Endothelial cell of umbilical vein (primary cell): ENCODE data around the gene PCDHGA5. TPM values are rescaled to one million over a fixed set of nuclear protein-coding genes. Genes with fewer than 3 reads are reported as not detected.

Experiments
- BruUV-seq: library from RNA; stranded (reverse); fragments of 400-500 nt; replicated peaks from 2 replicates; lab custom pipeline; 2021; lab: Mats Ljungman, UMichigan
- CTCF ChIA-PET: fragments of 300-600, 350-600 bp; sonication (Branson Sonifier 250); formaldehyde crosslinking; loops from one replicate; lab custom pipeline; 2021; ENCODE audit warnings: antibody characterized with exemption, inconsistent platforms; lab: Charles Lee
- POLR2A ChIA-PET: fragments of 300-600, 350-600 bp; sonication (Branson Sonifier 250); formaldehyde crosslinking; loops from one replicate; lab custom pipeline; 2021; ENCODE audit warnings: antibody characterized with exemption, inconsistent platforms; lab: Charles Lee
- DNase-seq: peaks from one replicate; pipeline ENCODE4 v3.0.0-alpha.2; 2011; ENCODE audit warnings: low read depth, low spot score
- FAIRE-seq: peaks from 2 replicates; lab custom pipeline; 2011; peaks lifted over from hg19 to GRCh38; lab: Jason Lieb, UNC
- H2AFZ ChIP-seq: 2 replicates; pipeline ENCODE4 v1.6.0; 2012; ENCODE audit warnings: low read depth, low read length, control low read depth, inconsistent platforms
- H3K27ac ChIP-seq: 2 replicates; pipeline ENCODE4 v1.5.1; 2011; ENCODE audit warnings: low read depth, mild to moderate bottlenecking, control low read depth, low read length, moderate library complexity; ENCODE audit not compliant: insufficient read depth
- H3K27me3 ChIP-seq, 2 experiments: 2 replicates each; pipeline versions ENCODE4 v1.6.0 to v1.6.1; 2011; ENCODE audit warnings: low read length in 2 of 2, mixed read lengths in 1 of 2; ENCODE audit not compliant: control insufficient read depth in 2 of 2, insufficient read depth in 2 of 2
- H3K36me3 ChIP-seq, 2 experiments: 2 replicates in 1 of 2; 3 replicates in 1 of 2; pipeline ENCODE4 v1.5.1; 2011; ENCODE audit warnings: low read length in 2 of 2, mild to moderate bottlenecking in 1 of 2, moderate library complexity in 1 of 2; ENCODE audit not compliant: control insufficient read depth in 2 of 2, insufficient read depth in 2 of 2; ENCODE audit errors: extremely low read depth in 1 of 2
- H3K4me1 ChIP-seq: 3 replicates; pipeline ENCODE4 v1.5.1; 2011; ENCODE audit warnings: mild to moderate bottlenecking, low read length; ENCODE audit not compliant: control insufficient read depth, insufficient read depth; ENCODE audit errors: extremely low read depth
- H3K4me2 ChIP-seq: 2 replicates; pipeline ENCODE4 v1.6.1; 2011; ENCODE audit warnings: low read length, control low read depth, mixed read lengths; ENCODE audit not compliant: insufficient read depth
- H3K4me3 ChIP-seq, 3 experiments: fragments of 200-600 bp in 1 of 3; sonication (generic), shearing (Covaris generic) in 1 of 3; replicated peaks in 1 of 3; 2 replicates each; pipeline ENCODE4 v1.5.1; 2011 to 2016; ENCODE audit warnings: control low read depth in 3 of 3, low read length in 3 of 3, mild to moderate bottlenecking in 2 of 3, inconsistent platforms in 1 of 3, low read depth in 1 of 3, moderate library complexity in 1 of 3; ENCODE audit not compliant: insufficient read depth in 1 of 3
- H3K79me2 ChIP-seq: 2 replicates; pipeline ENCODE4 v1.6.0; 2012; ENCODE audit warnings: low read length, inconsistent platforms; ENCODE audit not compliant: control insufficient read depth, insufficient read depth
- H3K9ac ChIP-seq: replicated peaks from 2 replicates; pipeline ENCODE3; 2011; ENCODE audit warnings: low read length, control low read depth; ENCODE audit not compliant: insufficient read depth; ENCODE audit errors: extremely low read depth
- H3K9me1 ChIP-seq: replicated peaks from 3 replicates; pipeline ENCODE4 v1.6.0; 2011; ENCODE audit warnings: mild to moderate bottlenecking, low read length; ENCODE audit not compliant: control insufficient read depth, insufficient read depth; ENCODE audit errors: extremely low read depth
- H3K9me3 ChIP-seq: replicated peaks from 2 replicates; pipeline ENCODE4 v1.5.1; 2012; ENCODE audit warnings: low read length, inconsistent platforms; ENCODE audit not compliant: control insufficient read depth, insufficient read depth
- H4K20me1 ChIP-seq: replicated peaks from 2 replicates; pipeline ENCODE3; 2011; ENCODE audit warnings: mild to moderate bottlenecking, low read length; ENCODE audit not compliant: control insufficient read depth, insufficient read depth; ENCODE audit errors: extremely low read depth
- EZH2 ChIP-seq: IDR thresholded peaks from 2 replicates; pipeline ENCODE4 v1.6.1; 2012; ENCODE audit warnings: borderline replicate concordance, low read depth, mild to moderate bottlenecking, moderate library complexity, low read length, inconsistent platforms; ENCODE audit not compliant: severe bottlenecking
- FOS ChIP-seq: IDR thresholded peaks from 2 replicates; pipeline ENCODE4 v1.6.1; 2011; ENCODE audit warnings: mild to moderate bottlenecking, low read length, moderate library complexity, borderline replicate concordance; ENCODE audit not compliant: insufficient read depth
- GATA2 ChIP-seq: IDR thresholded peaks from 2 replicates; pipeline ENCODE4 v1.7.0; 2011; ENCODE audit warnings: low read depth, mild to moderate bottlenecking, moderate library complexity, mixed read lengths, low read length; ENCODE audit not compliant: insufficient read length, insufficient read depth
- JUN ChIP-seq: IDR thresholded peaks from 2 replicates; pipeline ENCODE4 v1.6.1; 2011; ENCODE audit warnings: borderline replicate concordance, low read depth; ENCODE audit not compliant: insufficient read length, insufficient read depth
- MYC ChIP-seq: IDR thresholded peaks from one replicate; pipeline ENCODE4 v1.6.1; 2011; ENCODE audit warnings: mild to moderate bottlenecking, low read depth, low read length
- POLR2A ChIP-seq: IDR thresholded peaks from 2 replicates; pipeline ENCODE4 v1.6.1; 2012; ENCODE audit warnings: low read depth, mild to moderate bottlenecking, control low read depth, low read length
- POLR2AphosphoS5 ChIP-seq: IDR thresholded peaks from 2 replicates; pipeline ENCODE4 v1.6.1; 2012; ENCODE audit warnings: low read depth, mild to moderate bottlenecking, control low read depth, low read length, moderate library complexity; ENCODE audit not compliant: insufficient read depth
- dilution Hi-C: fragments of 300-500 bp; cut with MboI; formaldehyde crosslinking; loops from one replicate; pipeline ENCODE4 v1.15.0; 2019; ENCODE audit warnings: low sequenced_read_pairs; ENCODE audit not compliant: extremely low pct_ligation_motif_present
- intact Hi-C: fragments of 100-400 bp; cut with micrococcal nuclease; formaldehyde crosslinking; loops from one replicate; pipeline ENCODE4 v1.10.0; 2022
- polyA plus RNA-seq, 4 experiments: library from polyadenylated mRNA; depleted of rRNA in 3 of 4; stranded (reverse) in 3 of 4; unstranded in 1 of 4; fragments of >200 nt; gene quantifications; 2 replicates each; pipeline versions ENCODE4 v1.2.1 to v1.2.3, GENCODE V29; 2011 to 2012; ENCODE audit warnings: missing spikeins in 1 of 4
- total RNA-seq: library from RNA; stranded (reverse); gene quantifications from 2 replicates; pipeline ENCODE4 v1.2.3, GENCODE V29; 2021
- TF ChIP-seq, protein P1 (sequence below): IDR thresholded peaks from 2 replicates; pipeline ENCODE4 v1.6.1; 2011; ENCODE audit not compliant: insufficient read depth, insufficient read length
- TF ChIP-seq, protein P2 (sequence below), 2 donors: IDR thresholded peaks; 1 replicate in 1 of 2; 2 replicates in 1 of 2; pipeline ENCODE4 v1.5.1; 2011; ENCODE audit warnings: low read length in 2 of 2, mild to moderate bottlenecking in 2 of 2, moderate library complexity in 2 of 2, control low read depth in 1 of 2, inconsistent platforms in 1 of 2, low read depth in 1 of 2; ENCODE audit not compliant: insufficient read depth in 1 of 2; ENCODE audit errors: extremely low read depth in 1 of 2

Gene PCDHGA5
- total and polyA plus RNA-seq, 2 donors (not counting 3 experiments of a cell fraction or from before 2014, with no cell fraction given), result 0.36 to 0.93 TPM

- no peak for DNase-seq
- no peaks in the 10 kb centered on the region for H4K20me1 ChIP-seq
- no peak for TF ChIP-seq JUN
- TF ChIP-seq EZH2, result no peak
- no peak for TF ChIP-seq MYC
- TF ChIP-seq, protein P1, sequence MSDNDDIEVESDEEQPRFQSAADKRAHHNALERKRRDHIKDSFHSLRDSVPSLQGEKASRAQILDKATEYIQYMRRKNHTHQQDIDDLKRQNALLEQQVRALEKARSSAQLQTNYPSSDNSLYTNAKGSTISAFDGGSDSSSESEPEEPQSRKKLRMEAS, result no peak
- TF ChIP-seq POLR2AphosphoS5, result no peak
- TF ChIP-seq, protein P2, sequence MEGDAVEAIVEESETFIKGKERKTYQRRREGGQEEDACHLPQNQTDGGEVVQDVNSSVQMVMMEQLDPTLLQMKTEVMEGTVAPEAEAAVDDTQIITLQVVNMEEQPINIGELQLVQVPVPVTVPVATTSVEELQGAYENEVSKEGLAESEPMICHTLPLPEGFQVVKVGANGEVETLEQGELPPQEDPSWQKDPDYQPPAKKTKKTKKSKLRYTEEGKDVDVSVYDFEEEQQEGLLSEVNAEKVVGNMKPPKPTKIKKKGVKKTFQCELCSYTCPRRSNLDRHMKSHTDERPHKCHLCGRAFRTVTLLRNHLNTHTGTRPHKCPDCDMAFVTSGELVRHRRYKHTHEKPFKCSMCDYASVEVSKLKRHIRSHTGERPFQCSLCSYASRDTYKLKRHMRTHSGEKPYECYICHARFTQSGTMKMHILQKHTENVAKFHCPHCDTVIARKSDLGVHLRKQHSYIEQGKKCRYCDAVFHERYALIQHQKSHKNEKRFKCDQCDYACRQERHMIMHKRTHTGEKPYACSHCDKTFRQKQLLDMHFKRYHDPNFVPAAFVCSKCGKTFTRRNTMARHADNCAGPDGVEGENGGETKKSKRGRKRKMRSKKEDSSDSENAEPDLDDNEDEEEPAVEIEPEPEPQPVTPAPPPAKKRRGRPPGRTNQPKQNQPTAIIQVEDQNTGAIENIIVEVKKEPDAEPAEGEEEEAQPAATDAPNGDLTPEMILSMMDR (IDR thresholded peaks at IDR 0.05; ENCODE audit: extremely low read depth in 1 of 2, insufficient read depth in 1 of 2, low read depth in 1 of 2, low read length in 2 of 2), result no peak
- TF ChIP-seq FOS, result no peak
- no peak for TF ChIP-seq POLR2A
- TF ChIP-seq GATA2, result no peak
- CTCF ChIA-PET, result no interaction called here
- H3K4me2 ChIP-seq, result no peak overlapping the region
- no TSS peak for BruUV-seq
- H3K36me3 ChIP-seq, result no peaks in the 10 kb centered on the region
- dilution Hi-C loops (no loop called here), intact Hi-C loops (loop anchor here (5.0 kb wide), 1 partner anchor 211 kb away; no protein-coding TSS in a partner anchor)
- H3K79me2 ChIP-seq, result no peaks in the 10 kb centered on the region
- no peak for FAIRE-seq
- POLR2A ChIA-PET, result no interaction called here
- no peak overlapping the region for H2AFZ ChIP-seq
- no peaks in the 10 kb centered on the region for H3K4me1 ChIP-seq
- H3K4me3 ChIP-seq, result no peak overlapping the region
- no peak overlapping the region for H3K9ac ChIP-seq
- no peaks in the 10 kb centered on the region for H3K9me1 ChIP-seq
- no peaks in the 10 kb centered on the region for H3K9me3 ChIP-seq
- H3K27ac ChIP-seq, result no peak overlapping the region
- H3K27me3 ChIP-seq, result peaks cover 27 to 60% of the 10 kb centered on the region in 2 experiments
These were observed 12.4 kb upstream of the PCDHGA5 start for GRCh38 chr5:141351591-141351990.
